ENCODE results near the gene SHISA9. TPM values are rescaled to one million over a fixed set of nuclear protein-coding genes. Genes with fewer than 3 reads are reported as not detected.

The SHISA9 gene
- total RNA-seq, 1 donor from 2014 or later = 2.5 TPM

GRCh38 chr16:12862941-12863340 lies 38.5 kb upstream of the SHISA9 start:
- Histone ChIP-seq H3K9me3 (ENCODE audit: low read depth) (no peaks in the 10 kb centered on the region), H3K27me3 (no peaks in the 10 kb centered on the region), H3K27ac (no peak overlapping the region), H3K4me3 (no peak overlapping the region), H3K9ac (no peak overlapping the region), H4K20me1 (ENCODE audit: low read depth) (no peaks in the 10 kb centered on the region), H3F3A (ENCODE audit: low read depth) (no peaks in the 10 kb centered on the region), H3K79me2 (ENCODE audit: low read depth) (no peaks in the 10 kb centered on the region), H3K36me3 (no peaks in the 10 kb centered on the region), H3K4me1 (no peaks in the 10 kb centered on the region), H3K4me2 (no peak overlapping the region), H2AFZ (replicated peaks) (no peak overlapping the region)
- Mint-ChIP-seq H3K27ac (no peak overlapping the region), H3K4me3 (no peak overlapping the region), H3K9me3 (no peaks in the 10 kb centered on the region), H3K36me3 (no peaks in the 10 kb centered on the region), H3K4me1 (no peaks in the 10 kb centered on the region), H3K27me3 (ENCODE audit: insufficient read depth, low read depth) (peaks cover 3% of the 10 kb centered on the region)
- TF ChIP-seq CTCF (IDR thresholded peaks at IDR 0.05) (no peak), EZH2 (IDR thresholded peaks at IDR 0.05) (no peak), EZH2phosphoT487 (IDR thresholded peaks at IDR 0.05) (no peak)
- no peak for DNase-seq (ENCODE audit: low spot score)

- no peak for TF ChIP-seq EZH2phosphoT487 (IDR thresholded peaks at IDR 0.05)
- TF ChIP-seq EZH2 (IDR thresholded peaks at IDR 0.05) = no peak
- no peak for TF ChIP-seq CTCF (IDR thresholded peaks at IDR 0.05)
- H3K36me3 ChIP-seq = no peaks in the 10 kb centered on the region
- H3K4me2 ChIP-seq = no peak overlapping the region
- H3F3A ChIP-seq (ENCODE audit: low read depth) = no peaks in the 10 kb centered on the region
- no peaks in the 10 kb centered on the region for H4K20me1 ChIP-seq (ENCODE audit: low read depth)
- Mint-ChIP-seq H3K4me3 (no peak overlapping the region), H3K27me3 (ENCODE audit: insufficient read depth, low read depth) (peaks cover 6% of the 10 kb centered on the region), H3K9me3 (peaks cover 3% of the 10 kb centered on the region), H3K4me1 (no peaks in the 10 kb centered on the region), H3K27ac (no peak overlapping the region), H3K36me3 (no peaks in the 10 kb centered on the region)
- H3K9me3 ChIP-seq (ENCODE audit: low read depth) = no peaks in the 10 kb centered on the region
- no peaks in the 10 kb centered on the region for H3K4me1 ChIP-seq
- H3K27ac ChIP-seq = no peak overlapping the region
- H3K4me3 ChIP-seq = no peak overlapping the region
- H2AFZ ChIP-seq (replicated peaks) = no peak overlapping the region
- no peaks in the 10 kb centered on the region for H3K27me3 ChIP-seq
- no peak overlapping the region for H3K9ac ChIP-seq
- DNase-seq (ENCODE audit: low spot score) = no peak
- H3K79me2 ChIP-seq (ENCODE audit: low read depth) = no peaks in the 10 kb centered on the region
Measured at GRCh38 chr16:12866981-12867551, 34.3 kb upstream of the SHISA9 start.

- Histone ChIP-seq H3K9me3 (ENCODE audit: low read depth) (no peaks in the 10 kb centered on the region), H3K9ac (no peak overlapping the region), H3K4me1 (no peaks in the 10 kb centered on the region), H3K79me2 (ENCODE audit: low read depth) (no peaks in the 10 kb centered on the region), H2AFZ (replicated peaks) (no peak overlapping the region), H3K27ac (no peak overlapping the region), H3F3A (ENCODE audit: low read depth) (no peaks in the 10 kb centered on the region), H4K20me1 (ENCODE audit: low read depth) (no peaks in the 10 kb centered on the region), H3K27me3 (no peaks in the 10 kb centered on the region), H3K4me3 (no peak overlapping the region), H3K36me3 (no peaks in the 10 kb centered on the region), H3K4me2 (no peak overlapping the region)
- Mint-ChIP-seq H3K4me1 (no peaks in the 10 kb centered on the region), H3K27me3 (ENCODE audit: insufficient read depth, low read depth) (peaks cover 6% of the 10 kb centered on the region), H3K27ac (no peak overlapping the region), H3K36me3 (no peaks in the 10 kb centered on the region), H3K9me3 (peaks cover 3% of the 10 kb centered on the region), H3K4me3 (no peak overlapping the region)
- no peak for TF ChIP-seq CTCF (IDR thresholded peaks at IDR 0.05)
- TF ChIP-seq EZH2 (IDR thresholded peaks at IDR 0.05) = no peak
- TF ChIP-seq EZH2phosphoT487 (IDR thresholded peaks at IDR 0.05) = no peak
- no peak for DNase-seq (ENCODE audit: low spot score)
Measured at GRCh38 chr16:12868169-12868568, 33.2 kb upstream of the SHISA9 start.

Measured in neural progenitor cell (in vitro differentiated cells).